Lower leg skin (tissue), 3 donors: ENCODE measurements around the gene GREB1L.

ENCODE experiments used
- POLR2A ChIP-seq, 2 donors: fragments of 450-650 bp; IDR thresholded peaks; one replicate each; pipeline ENCODE4 v1.6.1; 2016 to 2017; ENCODE audit warnings: antibody characterized with exemption in 2 of 2, mild to moderate bottlenecking in 1 of 2, moderate library complexity in 1 of 2
- TF ChIP-seq, protein P1 (sequence below), 3 donors: fragments of 450-650 bp; IDR thresholded peaks; one replicate each; pipeline ENCODE4 v1.5.1; 2016; ENCODE audit warnings: antibody characterized with exemption in 3 of 3, mild to moderate bottlenecking in 3 of 3, moderate library complexity in 2 of 3

DNA sequence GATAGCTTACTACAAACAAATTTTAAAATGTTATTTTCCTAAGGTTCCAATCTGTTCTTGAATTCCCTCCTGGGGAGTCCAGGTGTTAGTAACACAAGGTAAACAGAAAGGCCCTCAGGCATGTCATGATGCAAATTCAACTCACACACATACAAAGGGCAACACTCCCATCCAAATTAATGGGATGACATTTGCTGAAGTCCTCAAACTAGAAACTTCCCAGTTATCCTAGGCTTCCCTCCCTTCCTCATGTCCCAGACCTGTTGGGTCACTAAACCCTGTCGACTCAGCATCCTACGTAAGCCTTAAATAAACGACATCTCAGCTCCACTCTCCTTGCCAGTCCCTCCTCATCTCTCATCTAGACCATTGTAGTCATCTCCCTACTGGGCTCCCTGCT lies 85.1 kb downstream of the GREB1L start:
- TF ChIP-seq, protein P1, sequence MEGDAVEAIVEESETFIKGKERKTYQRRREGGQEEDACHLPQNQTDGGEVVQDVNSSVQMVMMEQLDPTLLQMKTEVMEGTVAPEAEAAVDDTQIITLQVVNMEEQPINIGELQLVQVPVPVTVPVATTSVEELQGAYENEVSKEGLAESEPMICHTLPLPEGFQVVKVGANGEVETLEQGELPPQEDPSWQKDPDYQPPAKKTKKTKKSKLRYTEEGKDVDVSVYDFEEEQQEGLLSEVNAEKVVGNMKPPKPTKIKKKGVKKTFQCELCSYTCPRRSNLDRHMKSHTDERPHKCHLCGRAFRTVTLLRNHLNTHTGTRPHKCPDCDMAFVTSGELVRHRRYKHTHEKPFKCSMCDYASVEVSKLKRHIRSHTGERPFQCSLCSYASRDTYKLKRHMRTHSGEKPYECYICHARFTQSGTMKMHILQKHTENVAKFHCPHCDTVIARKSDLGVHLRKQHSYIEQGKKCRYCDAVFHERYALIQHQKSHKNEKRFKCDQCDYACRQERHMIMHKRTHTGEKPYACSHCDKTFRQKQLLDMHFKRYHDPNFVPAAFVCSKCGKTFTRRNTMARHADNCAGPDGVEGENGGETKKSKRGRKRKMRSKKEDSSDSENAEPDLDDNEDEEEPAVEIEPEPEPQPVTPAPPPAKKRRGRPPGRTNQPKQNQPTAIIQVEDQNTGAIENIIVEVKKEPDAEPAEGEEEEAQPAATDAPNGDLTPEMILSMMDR (IDR thresholded peaks at IDR 0.05): no peak
- TF ChIP-seq POLR2A (IDR thresholded peaks at IDR 0.05): no peak
